ENCODE data around the gene PTPN14.

DNA sequence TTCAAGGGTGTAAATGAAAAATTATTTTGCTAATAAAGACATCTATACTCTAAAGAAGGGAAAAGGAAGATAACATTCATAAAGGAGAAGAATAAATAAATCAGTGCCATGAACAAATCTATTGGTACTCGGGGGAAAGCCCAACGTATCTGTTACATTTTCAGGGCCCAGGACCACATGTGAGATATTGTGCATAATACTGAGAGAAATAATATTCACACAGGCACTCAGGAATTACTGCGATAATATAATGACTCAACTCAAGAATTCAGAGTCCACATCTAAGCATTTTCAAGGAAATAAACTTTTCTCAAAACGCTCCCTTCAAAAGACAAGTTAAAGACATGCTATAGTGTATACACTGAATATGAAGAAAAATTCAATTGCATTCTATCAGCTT lies 161.7 kb downstream of the PTPN14 start:
- TF ChIP-seq BHLHE40 (IDR thresholded peaks at IDR 0.05; ENCODE audit: borderline replicate concordance) (no peak), FOXK2 (IDR thresholded peaks at IDR 0.05) (no peak), FOXA1 (IDR thresholded peaks at IDR 0.05) (no peak), CTBP1 (IDR thresholded peaks at IDR 0.05; ENCODE audit: borderline replicate concordance) (no peak), NFRKB (IDR thresholded peaks at IDR 0.05) (no peak), HDGF (IDR thresholded peaks at IDR 0.05; ENCODE audit: borderline replicate concordance) (no peak)
